HG03521 (cell line): ENCODE measurements around the gene LCP1.

ENCODE experiments used
- ATAC-seq: cut with Tn5 transposase; IDR thresholded peaks from one replicate; pipeline ENCODE4 v1.9.1; 2021; ENCODE audit warnings: mild to moderate bottlenecking, moderate library complexity; ENCODE audit not compliant: unreplicated experiment

LCP1 gene

GRCh38 chr13:46131705-46132104 is 50.3 kb downstream of the LCP1 start:
- ATAC-seq, result no peak

GRCh38 chr13:46129955-46130618 is 51.9 kb downstream of the LCP1 start:
- ATAC-seq, result no peak

GRCh38 chr13:46129124-46129523 is 52.9 kb downstream of the LCP1 start:
- no peak for ATAC-seq

- no peak for ATAC-seq
These were observed 54.5 kb downstream of the LCP1 start for GRCh38 chr13:46127358-46128023.

- ATAC-seq, result peak; percentile 71
These were observed 55.2 kb downstream of the LCP1 start for GRCh38 chr13:46126552-46127357.

- no peak for ATAC-seq
These were observed 55.9 kb downstream of the LCP1 start for GRCh38 chr13:46126056-46126455.

- ATAC-seq, result no peak
These were observed 56.7 kb downstream of the LCP1 start for GRCh38 chr13:46124967-46125933.

- no peak for ATAC-seq
These were observed 57.4 kb downstream of the LCP1 start for GRCh38 chr13:46124531-46124966.

- no peak for ATAC-seq
These were observed 59.7 kb downstream of the LCP1 start for GRCh38 chr13:46122304-46122703.

- ATAC-seq, result no peak
These were observed 60.3 kb downstream of the LCP1 start for GRCh38 chr13:46121597-46122163.

GRCh38 chr13:46121033-46121432 is 60.9 kb downstream of the LCP1 start:
- ATAC-seq, result no peak

- no peak for ATAC-seq
These were observed 61.9 kb downstream of the LCP1 start for GRCh38 chr13:46119883-46120614.

- ATAC-seq, result no peak
These were observed 65.1 kb downstream of the LCP1 start for GRCh38 chr13:46116653-46117502.

- ATAC-seq, result no peak
These were observed 67.4 kb downstream of the LCP1 start for GRCh38 chr13:46114613-46115012.

- no peak for ATAC-seq
These were observed 68.4 kb downstream of the LCP1 start for GRCh38 chr13:46113596-46113995.

GRCh38 chr13:46111151-46111550 is 70.8 kb downstream of the LCP1 start:
- ATAC-seq, result no peak

- no peak for ATAC-seq
These were observed 72.5 kb downstream of the LCP1 start for GRCh38 chr13:46109451-46109850.

GRCh38 chr13:46106839-46107371 is 75.1 kb downstream of the LCP1 start:
- no peak for ATAC-seq
